ENCODE results near the gene HOXB3.

Gene HOXB3

GRCh38 chr17:48553826-48554225, 36.2 kb downstream of the HOXB3 start:
- DNase-seq (no peak), ATAC-seq (ENCODE audit: insufficient read depth, low read depth) (no peak)
- no peak overlapping the region for H3K9ac ChIP-seq (ENCODE audit: low read depth, low read length)
- H3K36me3 ChIP-seq (ENCODE audit: insufficient read depth, low read length), result no peaks in the 10 kb centered on the region
- H2AFZ ChIP-seq (ENCODE audit: low read depth, low read length), result no peak overlapping the region
- no peaks in the 10 kb centered on the region for H3K9me3 ChIP-seq (ENCODE audit: insufficient read depth, low read length, severe bottlenecking)
- no peaks in the 10 kb centered on the region for H3K4me1 ChIP-seq (ENCODE audit: insufficient read depth, low read length)
- H3K4me2 ChIP-seq (ENCODE audit: insufficient read depth, low read length), result no peak overlapping the region
- H3K27me3 ChIP-seq (ENCODE audit: insufficient read depth, low read length, poor library complexity), result peaks cover 28% of the 10 kb centered on the region
- H3K27ac ChIP-seq (ENCODE audit: low read length), result no peak overlapping the region
- H3K79me2 ChIP-seq (ENCODE audit: insufficient read depth, low read length), result no peaks in the 10 kb centered on the region
- H4K20me1 ChIP-seq (ENCODE audit: insufficient read depth, low read length), result no peaks in the 10 kb centered on the region
- TF ChIP-seq CTCF (IDR thresholded peaks at IDR 0.05; ENCODE audit: borderline replicate concordance, extremely low read depth, low read length, poor library complexity, severe bottlenecking) (no peak), EZH2 (IDR thresholded peaks at IDR 0.05; ENCODE audit: borderline replicate concordance, low read depth, low read length, severe bottlenecking) (no peak)
- no peak overlapping the region for H3K4me3 ChIP-seq (ENCODE audit: low read depth in 1 of 2, low read length in 2 of 2)

GRCh38 chr17:48553190-48553547, 36.9 kb downstream of the HOXB3 start:
- H2AFZ ChIP-seq (ENCODE audit: low read depth, low read length), result no peak overlapping the region
- H3K4me3 ChIP-seq (ENCODE audit: low read depth in 1 of 2, low read length in 2 of 2), result no peak overlapping the region
- no peaks in the 10 kb centered on the region for H3K9me3 ChIP-seq (ENCODE audit: insufficient read depth, low read length, severe bottlenecking)
- H3K9ac ChIP-seq (ENCODE audit: low read depth, low read length), result no peak overlapping the region
- no peaks in the 10 kb centered on the region for H4K20me1 ChIP-seq (ENCODE audit: insufficient read depth, low read length)
- H3K27ac ChIP-seq (ENCODE audit: low read length), result no peak overlapping the region
- no peaks in the 10 kb centered on the region for H3K36me3 ChIP-seq (ENCODE audit: insufficient read depth, low read length)
- H3K4me2 ChIP-seq (ENCODE audit: insufficient read depth, low read length), result no peak overlapping the region
- peaks cover 27% of the 10 kb centered on the region for H3K27me3 ChIP-seq (ENCODE audit: insufficient read depth, low read length, poor library complexity)
- no peaks in the 10 kb centered on the region for H3K4me1 ChIP-seq (ENCODE audit: insufficient read depth, low read length)
- TF ChIP-seq EZH2 (IDR thresholded peaks at IDR 0.05; ENCODE audit: borderline replicate concordance, low read depth, low read length, severe bottlenecking) (no peak), CTCF (IDR thresholded peaks at IDR 0.05; ENCODE audit: borderline replicate concordance, extremely low read depth, low read length, poor library complexity, severe bottlenecking) (no peak)
- no peaks in the 10 kb centered on the region for H3K79me2 ChIP-seq (ENCODE audit: insufficient read depth, low read length)
- ATAC-seq (ENCODE audit: insufficient read depth, low read depth) (no peak), DNase-seq (no peak)

- Histone ChIP-seq H3K9me3 (ENCODE audit: insufficient read depth, low read length, severe bottlenecking) (no peaks in the 10 kb centered on the region), H3K4me2 (ENCODE audit: insufficient read depth, low read length) (no peak overlapping the region), H3K27ac (ENCODE audit: low read length) (no peak overlapping the region), H3K9ac (ENCODE audit: low read depth, low read length) (no peak overlapping the region), H3K4me3 (ENCODE audit: low read depth in 1 of 2, low read length in 2 of 2) (no peak overlapping the region), H2AFZ (ENCODE audit: low read depth, low read length) (no peak overlapping the region), H3K79me2 (ENCODE audit: insufficient read depth, low read length) (no peaks in the 10 kb centered on the region), H3K36me3 (ENCODE audit: insufficient read depth, low read length) (no peaks in the 10 kb centered on the region), H4K20me1 (ENCODE audit: insufficient read depth, low read length) (no peaks in the 10 kb centered on the region), H3K4me1 (ENCODE audit: insufficient read depth, low read length) (no peaks in the 10 kb centered on the region), H3K27me3 (ENCODE audit: insufficient read depth, low read length, poor library complexity) (peaks cover 25% of the 10 kb centered on the region)
- ATAC-seq (ENCODE audit: insufficient read depth, low read depth) (no peak), DNase-seq (no peak)
- TF ChIP-seq CTCF (IDR thresholded peaks at IDR 0.05; ENCODE audit: borderline replicate concordance, extremely low read depth, low read length, poor library complexity, severe bottlenecking), result no peak
- TF ChIP-seq EZH2 (IDR thresholded peaks at IDR 0.05; ENCODE audit: borderline replicate concordance, low read depth, low read length, severe bottlenecking), result no peak
Measured at GRCh38 chr17:48552466-48553189, 37.4 kb downstream of the HOXB3 start.

All from DND-41 (cell line).